ENCODE data around the gene NCKAP5. TPM values are rescaled to one million over a fixed set of nuclear protein-coding genes. Genes with fewer than 3 reads are reported as not detected.

The NCKAP5 gene
- total and polyA plus RNA-seq, 9 donors, result 0.80 to 2.7 (median 2.2) TPM

DNA sequence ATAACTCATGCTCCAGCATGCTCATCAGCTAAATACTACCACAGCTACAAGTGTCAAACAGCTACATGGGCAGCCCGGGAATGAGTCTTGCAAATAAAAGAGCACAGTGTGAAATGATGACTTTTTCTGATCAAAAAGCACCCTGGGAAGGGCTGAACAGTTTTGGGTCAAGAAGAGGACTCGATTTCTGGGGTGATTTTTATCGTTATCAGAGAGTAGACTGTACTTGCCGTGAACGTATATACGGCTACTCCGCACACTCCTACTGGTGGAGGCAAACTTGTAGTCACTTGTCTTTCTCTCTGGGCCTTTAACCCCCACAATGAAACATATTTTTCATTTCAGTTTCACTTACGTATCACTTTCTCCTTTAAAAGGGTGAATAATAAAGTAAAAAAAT lies 54.4 kb downstream of the NCKAP5 start:
- Histone ChIP-seq H3K27ac (no peak overlapping the region), H3K9me3 (no peaks in the 10 kb centered on the region), H3K27me3 (no peaks in the 10 kb centered on the region), H3K4me3 (no peak overlapping the region), H3K36me3 (no peaks in the 10 kb centered on the region), H3K4me1 (ENCODE audit: insufficient read depth) (no peaks in the 10 kb centered on the region)
- DNase-seq, result no peak
- 93 to 96% (median 95%) methylated on average over 8 of the region's 8 CpGs for WGBS, 3 donors
- TF ChIP-seq EP300 (IDR thresholded peaks at IDR 0.05) (no peak), POLR2A (IDR thresholded peaks at IDR 0.05) (no peak)
- TF ChIP-seq, protein P1, sequence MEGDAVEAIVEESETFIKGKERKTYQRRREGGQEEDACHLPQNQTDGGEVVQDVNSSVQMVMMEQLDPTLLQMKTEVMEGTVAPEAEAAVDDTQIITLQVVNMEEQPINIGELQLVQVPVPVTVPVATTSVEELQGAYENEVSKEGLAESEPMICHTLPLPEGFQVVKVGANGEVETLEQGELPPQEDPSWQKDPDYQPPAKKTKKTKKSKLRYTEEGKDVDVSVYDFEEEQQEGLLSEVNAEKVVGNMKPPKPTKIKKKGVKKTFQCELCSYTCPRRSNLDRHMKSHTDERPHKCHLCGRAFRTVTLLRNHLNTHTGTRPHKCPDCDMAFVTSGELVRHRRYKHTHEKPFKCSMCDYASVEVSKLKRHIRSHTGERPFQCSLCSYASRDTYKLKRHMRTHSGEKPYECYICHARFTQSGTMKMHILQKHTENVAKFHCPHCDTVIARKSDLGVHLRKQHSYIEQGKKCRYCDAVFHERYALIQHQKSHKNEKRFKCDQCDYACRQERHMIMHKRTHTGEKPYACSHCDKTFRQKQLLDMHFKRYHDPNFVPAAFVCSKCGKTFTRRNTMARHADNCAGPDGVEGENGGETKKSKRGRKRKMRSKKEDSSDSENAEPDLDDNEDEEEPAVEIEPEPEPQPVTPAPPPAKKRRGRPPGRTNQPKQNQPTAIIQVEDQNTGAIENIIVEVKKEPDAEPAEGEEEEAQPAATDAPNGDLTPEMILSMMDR (IDR thresholded peaks at IDR 0.05), result no peak
- intact Hi-C loops (cut with DNase I), result no loop called here

DNA sequence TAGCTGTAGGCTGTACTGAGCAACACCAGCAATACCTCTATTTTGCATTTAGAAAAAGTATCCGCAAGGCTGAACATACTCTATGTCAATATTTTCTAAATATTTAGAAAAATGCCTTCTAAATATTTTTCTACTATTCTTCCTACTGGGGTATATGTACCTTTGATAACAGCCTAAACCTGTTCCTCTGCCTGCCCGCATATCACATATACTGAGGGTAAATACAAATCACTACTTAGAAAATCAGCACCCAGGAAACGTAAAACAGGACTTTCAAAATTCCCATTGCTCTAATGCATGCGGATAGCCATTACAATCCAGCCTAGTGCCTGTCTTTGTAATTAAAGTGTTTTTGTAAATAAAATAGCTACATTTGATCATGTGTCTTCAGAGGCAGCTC lies 56.1 kb downstream of the NCKAP5 start:
- Histone ChIP-seq H3K4me3 (no peak overlapping the region), H3K9me3 (no peaks in the 10 kb centered on the region), H3K27ac (no peak overlapping the region), H3K27me3 (no peaks in the 10 kb centered on the region), H3K4me1 (ENCODE audit: insufficient read depth) (no peaks in the 10 kb centered on the region), H3K36me3 (no peaks in the 10 kb centered on the region)
- no peak for DNase-seq
- intact Hi-C loops (cut with DNase I), result no loop called here
- 95 to 96% (median 96%) methylated on average over 4 of the region's 4 CpGs for WGBS, 3 donors
- TF ChIP-seq POLR2A (IDR thresholded peaks at IDR 0.05), result no peak
- TF ChIP-seq, protein P1 (IDR thresholded peaks at IDR 0.05), result no peak
- no peak for TF ChIP-seq EP300 (IDR thresholded peaks at IDR 0.05)

DNA sequence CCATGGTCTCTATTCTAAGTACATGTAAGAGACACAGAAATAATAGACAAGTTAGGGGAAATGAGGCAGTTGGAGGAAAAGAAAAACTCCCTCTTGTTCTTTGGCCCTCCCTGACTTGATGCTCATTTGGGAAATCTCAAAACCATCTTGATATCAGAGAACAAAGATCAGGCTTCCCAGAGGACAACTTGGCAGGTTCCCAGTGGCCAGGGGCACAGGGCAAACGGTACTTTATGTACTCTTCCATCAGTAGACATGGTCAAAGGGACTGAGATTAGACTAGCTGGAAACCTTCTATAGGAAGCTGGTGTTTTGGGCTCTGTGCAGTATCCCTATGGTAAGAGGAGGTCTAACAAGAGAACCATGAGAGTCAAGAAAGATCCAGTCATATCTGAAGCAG lies 56.6 kb downstream of the NCKAP5 start:
- H3K4me1 ChIP-seq (ENCODE audit: insufficient read depth), result no peaks in the 10 kb centered on the region
- H3K4me3 ChIP-seq, result no peak overlapping the region
- H3K27me3 ChIP-seq, result no peaks in the 10 kb centered on the region
- 0 to 61% (median 39%) methylated on average over 1 of the region's 1 CpG for WGBS, 3 donors
- intact Hi-C loops (cut with DNase I), result no loop called here
- H3K36me3 ChIP-seq, result no peaks in the 10 kb centered on the region
- no peaks in the 10 kb centered on the region for H3K9me3 ChIP-seq
- H3K27ac ChIP-seq, result no peak overlapping the region
- no peak for DNase-seq
- no peak for TF ChIP-seq POLR2A (IDR thresholded peaks at IDR 0.05)
- TF ChIP-seq EP300 (IDR thresholded peaks at IDR 0.05), result no peak
- TF ChIP-seq, protein P1 (IDR thresholded peaks at IDR 0.05), result no peak

DNA sequence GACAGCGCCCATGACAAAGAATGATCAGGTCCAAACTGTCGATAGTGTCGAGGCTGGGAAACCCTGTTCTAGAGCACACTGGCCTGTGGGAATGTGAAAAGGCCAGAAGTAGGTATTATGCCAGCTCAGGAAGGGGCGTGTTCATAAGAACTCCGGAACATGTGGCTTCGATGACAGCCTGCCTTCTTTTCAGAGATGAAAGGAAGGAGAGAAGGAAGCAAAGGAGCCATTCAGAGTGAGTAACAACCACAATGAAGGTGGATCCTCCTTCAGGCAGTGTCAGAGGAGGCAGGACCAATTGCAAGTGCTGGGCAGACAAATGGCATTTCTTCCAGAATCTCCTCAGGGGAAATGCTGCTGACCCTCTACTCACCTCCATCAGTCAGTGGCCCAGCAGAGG lies 58.5 kb downstream of the NCKAP5 start:
- H3K36me3 ChIP-seq, result no peaks in the 10 kb centered on the region
- H3K27ac ChIP-seq, result no peak overlapping the region
- peaks cover 2% of the 10 kb centered on the region for H3K4me1 ChIP-seq (ENCODE audit: insufficient read depth)
- H3K27me3 ChIP-seq, result no peaks in the 10 kb centered on the region
- TF ChIP-seq POLR2A (IDR thresholded peaks at IDR 0.05) (no peak), EP300 (IDR thresholded peaks at IDR 0.05) (no peak)
- TF ChIP-seq, protein P1 (IDR thresholded peaks at IDR 0.05), result no peak
- no peaks in the 10 kb centered on the region for H3K9me3 ChIP-seq
- no peak overlapping the region for H3K4me3 ChIP-seq
- no peak for DNase-seq
- intact Hi-C loops (cut with DNase I), result no loop called here
- WGBS, 3 donors, result 93 to 95% (median 94%) methylated on average over 6 of the region's 6 CpGs

All from ovary (tissue), 9 donors.